Esophagus squamous epithelium (tissue), 4 donors: Measurements from ENCODE around the gene AP3B1.

Experiments
- POLR2A ChIP-seq, 4 donors: fragments of 450-650 bp; IDR thresholded peaks; one replicate each; pipeline ENCODE4 v1.6.1; 2017; ENCODE audit warnings: antibody characterized with exemption in 4 of 4, mild to moderate bottlenecking in 4 of 4, moderate library complexity in 3 of 4
- TF ChIP-seq, protein P1 (sequence below), 6 experiments: fragments of 450-650 bp in 4 of 6; fragments of 200-600 bp in 2 of 6; sonication (generic) in 2 of 6; IDR thresholded peaks; one replicate each; pipeline ENCODE4 v1.5.1; 2016 to 2019; ENCODE audit warnings: antibody characterized with exemption in 6 of 6, mild to moderate bottlenecking in 4 of 6, moderate library complexity in 4 of 6

DNA sequence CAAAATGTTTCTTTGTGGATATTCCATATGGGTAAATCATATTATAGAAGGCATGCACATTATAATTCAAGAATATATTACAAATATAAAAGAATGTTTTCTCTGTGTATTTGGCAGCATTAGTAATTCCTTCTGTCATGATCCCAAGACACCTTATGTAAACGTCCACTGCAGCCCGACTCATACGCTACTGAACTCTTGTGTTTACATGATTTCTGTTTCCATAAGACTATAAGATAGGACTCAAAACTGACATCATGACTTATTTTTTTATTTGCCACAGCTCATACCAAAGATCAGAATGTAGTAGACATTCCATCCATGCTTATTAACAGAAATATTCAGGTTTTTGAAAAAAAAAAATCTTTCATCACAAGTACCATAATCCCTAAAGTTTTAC lies 234.1 kb downstream of the AP3B1 start:
- no peak for TF ChIP-seq POLR2A (IDR thresholded peaks at IDR 0.05)
- TF ChIP-seq, protein P1, sequence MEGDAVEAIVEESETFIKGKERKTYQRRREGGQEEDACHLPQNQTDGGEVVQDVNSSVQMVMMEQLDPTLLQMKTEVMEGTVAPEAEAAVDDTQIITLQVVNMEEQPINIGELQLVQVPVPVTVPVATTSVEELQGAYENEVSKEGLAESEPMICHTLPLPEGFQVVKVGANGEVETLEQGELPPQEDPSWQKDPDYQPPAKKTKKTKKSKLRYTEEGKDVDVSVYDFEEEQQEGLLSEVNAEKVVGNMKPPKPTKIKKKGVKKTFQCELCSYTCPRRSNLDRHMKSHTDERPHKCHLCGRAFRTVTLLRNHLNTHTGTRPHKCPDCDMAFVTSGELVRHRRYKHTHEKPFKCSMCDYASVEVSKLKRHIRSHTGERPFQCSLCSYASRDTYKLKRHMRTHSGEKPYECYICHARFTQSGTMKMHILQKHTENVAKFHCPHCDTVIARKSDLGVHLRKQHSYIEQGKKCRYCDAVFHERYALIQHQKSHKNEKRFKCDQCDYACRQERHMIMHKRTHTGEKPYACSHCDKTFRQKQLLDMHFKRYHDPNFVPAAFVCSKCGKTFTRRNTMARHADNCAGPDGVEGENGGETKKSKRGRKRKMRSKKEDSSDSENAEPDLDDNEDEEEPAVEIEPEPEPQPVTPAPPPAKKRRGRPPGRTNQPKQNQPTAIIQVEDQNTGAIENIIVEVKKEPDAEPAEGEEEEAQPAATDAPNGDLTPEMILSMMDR (IDR thresholded peaks at IDR 0.05) = no peak
